ENCODE results near the gene WEE1.
"Not testable (repeated sequence)": the region's sequence is repeated elsewhere in the genome, so short reads cannot be mapped to it uniquely, and the experiment has no call there.

The WEE1 gene

GRCh38 chr11:9619971-9620370 is 46.5 kb downstream of the WEE1 start:
- in situ Hi-C loops (cut with MboI; ENCODE audit: low pct_unique_long_range_greater_than_20kb, low sequenced_read_pairs, unreplicated experiment), result loop anchor here (10.0 kb wide), 1 partner anchor 105 kb away; no protein-coding TSS in a partner anchor
- TF ChIP-seq, protein P1, sequence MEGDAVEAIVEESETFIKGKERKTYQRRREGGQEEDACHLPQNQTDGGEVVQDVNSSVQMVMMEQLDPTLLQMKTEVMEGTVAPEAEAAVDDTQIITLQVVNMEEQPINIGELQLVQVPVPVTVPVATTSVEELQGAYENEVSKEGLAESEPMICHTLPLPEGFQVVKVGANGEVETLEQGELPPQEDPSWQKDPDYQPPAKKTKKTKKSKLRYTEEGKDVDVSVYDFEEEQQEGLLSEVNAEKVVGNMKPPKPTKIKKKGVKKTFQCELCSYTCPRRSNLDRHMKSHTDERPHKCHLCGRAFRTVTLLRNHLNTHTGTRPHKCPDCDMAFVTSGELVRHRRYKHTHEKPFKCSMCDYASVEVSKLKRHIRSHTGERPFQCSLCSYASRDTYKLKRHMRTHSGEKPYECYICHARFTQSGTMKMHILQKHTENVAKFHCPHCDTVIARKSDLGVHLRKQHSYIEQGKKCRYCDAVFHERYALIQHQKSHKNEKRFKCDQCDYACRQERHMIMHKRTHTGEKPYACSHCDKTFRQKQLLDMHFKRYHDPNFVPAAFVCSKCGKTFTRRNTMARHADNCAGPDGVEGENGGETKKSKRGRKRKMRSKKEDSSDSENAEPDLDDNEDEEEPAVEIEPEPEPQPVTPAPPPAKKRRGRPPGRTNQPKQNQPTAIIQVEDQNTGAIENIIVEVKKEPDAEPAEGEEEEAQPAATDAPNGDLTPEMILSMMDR (IDR thresholded peaks at IDR 0.05; ENCODE audit: extremely low read depth, insufficient read depth, missing control alignments), result no peak
- no peak for DNase-seq (ENCODE audit: low spot score)

DNA sequence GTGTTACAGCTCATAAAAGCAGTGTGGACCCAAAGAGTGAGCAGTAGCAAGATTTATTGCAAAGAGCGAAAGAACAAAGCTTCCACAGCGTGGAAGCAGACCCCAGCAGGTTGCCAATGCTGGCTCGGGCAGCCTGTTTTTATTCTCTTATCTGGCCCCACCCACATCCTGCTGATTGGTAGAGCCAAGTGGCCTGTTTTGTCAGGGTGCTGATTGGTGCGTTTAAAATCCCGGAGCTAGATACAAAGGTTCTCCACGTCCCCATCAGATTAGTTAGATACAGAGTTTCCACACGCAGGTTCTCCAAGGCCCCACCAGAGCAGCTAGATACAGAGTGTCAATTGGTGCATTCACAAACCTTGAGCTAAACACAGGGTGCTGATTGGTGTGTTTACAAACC is 48.9 kb downstream of the WEE1 start:
- DNase-seq (ENCODE audit: low spot score); in situ Hi-C loops (cut with MboI; ENCODE audit: low pct_unique_long_range_greater_than_20kb, low sequenced_read_pairs, unreplicated experiment): not testable (repeated sequence)

GRCh38 chr11:9623053-9623452 is 49.6 kb downstream of the WEE1 start:
- in situ Hi-C loops (cut with MboI; ENCODE audit: low pct_unique_long_range_greater_than_20kb, low sequenced_read_pairs, unreplicated experiment); DNase-seq (ENCODE audit: low spot score): not testable (repeated sequence)

GRCh38 chr11:9624448-9624847 is 51.0 kb downstream of the WEE1 start:
- in situ Hi-C loops (cut with MboI; ENCODE audit: low pct_unique_long_range_greater_than_20kb, low sequenced_read_pairs, unreplicated experiment), result no loop called here
- TF ChIP-seq, protein P1 (IDR thresholded peaks at IDR 0.05; ENCODE audit: extremely low read depth, insufficient read depth, missing control alignments), result no peak
- DNase-seq (ENCODE audit: low spot score), result no peak

- DNase-seq (ENCODE audit: low spot score), result no peak
- TF ChIP-seq, protein P1 (IDR thresholded peaks at IDR 0.05; ENCODE audit: extremely low read depth, insufficient read depth, missing control alignments), result no peak
- in situ Hi-C loops (cut with MboI; ENCODE audit: low pct_unique_long_range_greater_than_20kb, low sequenced_read_pairs, unreplicated experiment), result no loop called here
Observed at GRCh38 chr11:9625162-9625561, 51.7 kb downstream of the WEE1 start.

DNA sequence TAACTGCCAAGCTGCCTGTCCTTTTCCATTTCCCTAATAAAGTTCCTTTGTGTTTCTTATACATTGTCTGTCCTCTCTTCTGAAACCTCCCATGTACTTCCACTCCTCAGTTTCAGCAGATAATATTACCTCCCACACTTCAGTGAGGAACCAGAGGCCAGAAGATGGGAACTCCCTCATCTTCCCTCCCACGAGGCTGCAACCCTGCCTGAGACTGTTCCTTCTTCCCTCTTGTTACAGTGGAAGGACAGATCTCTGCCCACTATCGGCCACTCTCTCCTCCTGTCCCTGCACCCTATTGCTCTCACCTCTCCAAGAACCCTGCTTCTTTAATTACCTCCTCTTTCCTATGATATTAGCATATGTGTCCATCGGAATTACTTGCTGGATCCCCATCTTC is 52.3 kb downstream of the WEE1 start:
- DNase-seq (ENCODE audit: low spot score), result no peak
- in situ Hi-C loops (cut with MboI; ENCODE audit: low pct_unique_long_range_greater_than_20kb, low sequenced_read_pairs, unreplicated experiment), result no loop called here
- TF ChIP-seq, protein P1 (IDR thresholded peaks at IDR 0.05; ENCODE audit: extremely low read depth, insufficient read depth, missing control alignments), result no peak

GRCh38 chr11:9626496-9627394 is 53.3 kb downstream of the WEE1 start:
- in situ Hi-C loops (cut with MboI; ENCODE audit: low pct_unique_long_range_greater_than_20kb, low sequenced_read_pairs, unreplicated experiment), result no loop called here
- no peak for DNase-seq (ENCODE audit: low spot score)
- TF ChIP-seq, protein P1 (IDR thresholded peaks at IDR 0.05; ENCODE audit: extremely low read depth, insufficient read depth, missing control alignments), result no peak
